ENCODE results near the gene OR7D4.
"Not testable (repeated sequence)": the region's sequence is repeated elsewhere in the genome, so short reads cannot be mapped to it uniquely, and the experiment has no call there.

OR7D4 gene

GRCh38 chr19:9219489-9219888 lies at the start of gene OR7D4:
TSS of gene OR7D4 (minus strand) at chr19:9219589. CDS start at chr19:9214837, 4,752 bp downstream.
- DNase-seq = no peak

- DNase-seq = no peak
Observed at GRCh38 chr19:9251236-9251635, 31.8 kb upstream of the OR7D4 start.

GRCh38 chr19:9250630-9251029 lies 31.2 kb upstream of the OR7D4 start, which contains the start of gene OR7E24:
TSS of gene OR7E24 (plus strand) at chr19:9250930. CDS start at chr19:9251044, 114 bp downstream.
- DNase-seq = no peak

- peak; percentile 64 for DNase-seq
Observed at GRCh38 chr19:9205501-9206113, 13.8 kb downstream of the OR7D4 start.

GRCh38 chr19:9198044-9198443 lies 21.3 kb downstream of the OR7D4 start:
- not testable (repeated sequence) for DNase-seq

GRCh38 chr19:9189535-9189934 lies 29.9 kb downstream of the OR7D4 start:
- no peak for DNase-seq

GRCh38 chr19:9187191-9187590 lies 32.2 kb downstream of the OR7D4 start:
- no peak for DNase-seq

GRCh38 chr19:9183000-9183399 lies 36.4 kb downstream of the OR7D4 start:
- DNase-seq = no peak

- no peak for DNase-seq
Observed at GRCh38 chr19:9178901-9179300, 40.5 kb downstream of the OR7D4 start, which contains the start of gene OR7D2. TSS of gene OR7D2 (plus strand) at chr19:9178979. CDS start at chr19:9185782, 6,803 bp downstream.

GRCh38 chr19:9175326-9175725 lies 44.1 kb downstream of the OR7D4 start:
- DNase-seq = no peak

- no peak for DNase-seq
Observed at GRCh38 chr19:9171393-9171991, 47.9 kb downstream of the OR7D4 start.

- no peak for DNase-seq
Observed at GRCh38 chr19:9166846-9167245, 52.5 kb downstream of the OR7D4 start.

- no peak for DNase-seq
Observed at GRCh38 chr19:9165261-9165660, 54.1 kb downstream of the OR7D4 start.

GRCh38 chr19:9161427-9161826 lies 58.0 kb downstream of the OR7D4 start:
- DNase-seq = no peak

All from activated naive CD4-positive, alpha-beta T cell treated with anti-CD3 and anti-CD28 coated beads, Interleukin-2, amount 50 U/mL, for 16 hours (primary cell).